ENCODE results near the gene DNAL4.

GRCh38 chr22:38728871-38729796 is 64.8 kb downstream of the DNAL4 start:
- TF ChIP-seq POLR2AphosphoS5 (IDR thresholded peaks at IDR 0.05; ENCODE audit: insufficient read depth, low read depth, low read length) = no peak
- TF ChIP-seq POLR2A (IDR thresholded peaks at IDR 0.05; ENCODE audit: low read depth, low read length) = no peak
- no peak for TF ChIP-seq CTCF (IDR thresholded peaks at IDR 0.05; ENCODE audit: extremely low read depth in 1 of 2, insufficient read depth in 1 of 2, low read depth in 1 of 2, low read length in 2 of 2)
- TF ChIP-seq MAX (IDR thresholded peaks at IDR 0.05; ENCODE audit: insufficient read depth, insufficient read length) = no peak
- no peak for TF ChIP-seq EZH2 (IDR thresholded peaks at IDR 0.05; ENCODE audit: borderline replicate concordance, low read depth, low read length, severe bottlenecking)
